Regular cardiac myocyte (primary cell): Measurements from ENCODE around the gene ZNF569. TPM values are rescaled to one million over a fixed set of nuclear protein-coding genes. Genes with fewer than 3 reads are reported as not detected.

Source experiments
- total RNA-seq: library from RNA; depleted of rRNA; stranded (reverse); fragments of >200 nt; gene quantifications from 2 replicates; pipeline ENCODE4 v1.2.3, GENCODE V29; 2014

The ZNF569 gene
- 8.6 and 13.5 TPM in 2 replicates for total RNA-seq

GRCh38 chr19:37466798-37467607, at the start of gene ZNF569:
Gene ZNF569, minus strand, starts transcription at chr19:37467444. Its CDS starts 22,523 bp downstream, at chr19:37444921.

DNA sequence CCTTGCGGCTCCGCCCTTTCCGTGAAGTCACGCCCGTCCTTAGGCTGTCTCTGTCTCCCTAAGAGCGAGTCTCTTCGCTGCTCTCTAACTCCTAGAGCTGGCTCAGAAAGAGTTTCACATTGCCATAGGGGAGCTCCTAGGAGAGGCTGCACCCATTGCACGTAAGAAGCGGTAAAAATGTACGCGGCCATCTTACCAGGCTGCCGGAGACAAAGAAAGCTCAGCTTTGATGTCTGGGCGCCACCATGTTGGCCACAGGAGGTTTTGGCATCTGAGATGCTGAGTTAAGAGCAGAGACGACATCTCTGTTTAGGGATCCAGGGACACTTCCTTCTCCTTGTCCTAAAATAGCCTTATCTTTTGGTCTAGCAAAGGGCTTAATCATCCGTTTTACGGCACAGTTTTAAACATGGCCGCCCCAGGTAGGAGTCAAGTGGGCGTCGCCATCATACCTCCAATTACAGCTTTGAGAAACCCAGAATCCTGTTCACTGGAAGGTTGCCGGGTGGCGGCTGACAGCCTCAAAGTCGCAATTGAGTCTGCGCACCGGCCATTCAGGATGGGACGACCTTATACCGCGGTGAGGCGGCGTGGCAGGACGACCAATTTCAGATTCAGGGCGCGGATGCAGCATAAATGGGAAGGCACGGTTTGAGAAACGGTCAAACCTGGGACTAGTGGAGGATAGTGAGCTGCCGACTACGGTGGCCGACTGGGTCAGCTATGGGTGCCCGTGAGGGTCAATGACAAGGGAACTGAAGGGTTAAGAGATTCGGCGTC, 39.3 kb upstream of the ZNF569 start, which contains the start of gene ZNF793:
Gene ZNF793 (plus strand): TSS at position 553 of the 780 bp plus-strand sequence. CDS start 16,501 bp downstream, outside the sequence.

GRCh38 chr19:37468961-37469777, 1.9 kb upstream of the ZNF569 start, which contains the start of gene ZNF570:
Gene ZNF570, plus strand, starts transcription at chr19:37469356. Its CDS starts 999 bp downstream, at chr19:37470355.

DNA sequence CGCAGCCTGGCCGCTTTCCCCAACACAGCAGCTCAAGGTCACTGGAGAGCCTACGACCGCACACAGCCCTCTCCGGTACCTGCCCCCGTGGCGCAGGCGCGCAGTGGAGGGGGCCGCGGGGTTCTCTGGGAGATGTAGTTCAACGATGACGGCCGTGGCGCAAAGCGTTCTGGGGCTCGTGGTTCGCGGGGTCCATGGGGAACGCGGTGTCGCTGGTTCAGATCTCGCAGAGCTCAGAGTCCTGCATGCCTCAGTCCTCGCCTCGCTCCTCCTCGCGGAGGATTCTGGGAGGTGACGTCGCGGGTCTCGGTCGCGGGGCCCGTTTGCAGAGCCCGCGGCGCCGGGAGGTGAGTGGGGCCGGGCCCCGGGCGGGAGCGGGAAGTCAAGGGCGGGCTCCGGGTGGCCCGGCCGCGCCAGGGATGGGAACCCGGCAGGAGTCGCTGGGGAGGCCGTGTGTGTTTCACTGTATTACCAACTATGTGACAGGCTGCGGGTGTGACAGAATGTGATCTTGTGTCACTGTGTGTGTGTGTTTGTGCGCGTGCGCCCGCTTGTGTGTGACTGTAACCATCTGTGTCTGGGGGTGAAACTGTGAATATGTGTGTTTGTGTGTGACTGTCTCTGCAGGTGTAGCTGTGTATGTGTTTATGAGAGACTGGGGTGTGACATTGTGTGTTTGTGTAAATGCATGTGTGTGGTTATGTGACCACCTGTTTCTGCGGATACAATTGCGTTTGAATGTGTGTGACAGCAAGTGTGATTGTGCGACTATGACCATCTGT, 96.2 kb downstream of the ZNF569 start, which contains the start of gene ZNF527:
Gene ZNF527 (plus strand): TSS at position 220 of the 782 bp plus-strand sequence. CDS start 3,100 bp downstream, outside the sequence.

Other genes with a start within 250 kb of the ZNF569 start
- 4.0 and 7.3 TPM in 2 replicates for gene ZNF383, start 249.2 kb downstream of the ZNF569 start, total RNA-seq
- 3.3 and 6.2 TPM in 2 replicates for gene ZNF527, start 96.3 kb downstream of the ZNF569 start, total RNA-seq
- 8.8 and 14.4 TPM in 2 replicates for gene ZNF570, start 1.9 kb upstream of the ZNF569 start, total RNA-seq
- 0.58 and 3.4 TPM in 2 replicates for gene ZNF793, start 39.5 kb upstream of the ZNF569 start, total RNA-seq
- 1.7 and 5.4 TPM in 2 replicates for gene ZNF571, start 127.3 kb upstream of the ZNF569 start, total RNA-seq
- 0.19 and 2.3 TPM in 2 replicates for gene ZNF540, start 127.4 kb upstream of the ZNF569 start, total RNA-seq
- 14.6 and 16.9 TPM in 2 replicates for gene ZFP30, start 188.0 kb upstream of the ZNF569 start, total RNA-seq